Diencephalon (tissue), 1 donor: ENCODE data around the gene ZNF446. TPM values are rescaled to one million over a fixed set of nuclear protein-coding genes. Genes with fewer than 3 reads are reported as not detected.

Experiments used
- small RNA-seq: library from RNA; depleted of rRNA; stranded (forward); fragments of <200 nt; gene quantifications from one replicate; pipeline ENCODE3, GENCODE V24; 2014
- total RNA-seq: library from RNA; depleted of rRNA; stranded (reverse); fragments of >200 nt; gene quantifications from one replicate; pipeline ENCODE4 v1.2.3, GENCODE V29; 2014

The ZNF446 gene
- total RNA-seq, result 8.8 TPM

DNA sequence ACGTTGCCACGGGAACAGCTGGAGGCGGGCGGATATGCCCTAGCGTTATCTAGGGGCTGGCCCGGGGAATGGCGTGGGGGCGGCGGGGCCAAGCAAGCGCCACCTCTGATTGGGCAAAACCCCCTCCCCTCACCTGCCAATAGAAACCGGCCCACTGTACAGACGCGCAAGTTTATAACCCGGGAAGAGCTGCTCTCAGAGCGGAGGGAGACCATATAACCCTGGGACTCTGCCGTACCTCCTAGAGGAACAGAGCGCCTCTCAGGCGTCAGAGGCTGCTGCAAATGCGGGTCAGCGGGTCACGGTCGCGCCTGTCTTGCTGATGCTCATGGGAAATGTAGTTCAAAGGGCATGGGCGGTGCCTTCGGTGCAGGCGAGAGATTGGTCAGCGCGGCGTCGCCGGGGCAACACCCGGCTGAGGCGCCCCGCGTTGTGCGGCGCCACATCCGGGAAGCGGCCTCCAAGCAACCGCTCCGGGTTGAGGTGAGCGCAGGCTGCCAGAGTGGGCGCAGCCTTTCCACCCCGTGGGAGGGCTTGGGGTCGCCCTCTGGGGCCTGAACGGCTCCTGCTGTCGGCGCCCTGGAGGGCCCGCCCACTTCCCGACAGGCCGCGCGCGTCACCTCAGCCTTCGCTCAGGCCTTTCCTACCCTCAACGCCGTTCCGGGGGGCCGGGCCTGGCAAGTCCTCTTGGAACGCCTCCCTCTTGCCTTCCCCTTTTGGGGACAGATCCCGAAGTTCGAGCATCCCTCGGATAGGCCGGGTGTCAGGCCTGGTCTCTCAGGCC is at the start of gene ZNF446:
TSS of gene ZNF446 (plus strand) at position 639 of the 784 bp plus-strand sequence. CDS start 867 bp downstream, outside the sequence.

DNA sequence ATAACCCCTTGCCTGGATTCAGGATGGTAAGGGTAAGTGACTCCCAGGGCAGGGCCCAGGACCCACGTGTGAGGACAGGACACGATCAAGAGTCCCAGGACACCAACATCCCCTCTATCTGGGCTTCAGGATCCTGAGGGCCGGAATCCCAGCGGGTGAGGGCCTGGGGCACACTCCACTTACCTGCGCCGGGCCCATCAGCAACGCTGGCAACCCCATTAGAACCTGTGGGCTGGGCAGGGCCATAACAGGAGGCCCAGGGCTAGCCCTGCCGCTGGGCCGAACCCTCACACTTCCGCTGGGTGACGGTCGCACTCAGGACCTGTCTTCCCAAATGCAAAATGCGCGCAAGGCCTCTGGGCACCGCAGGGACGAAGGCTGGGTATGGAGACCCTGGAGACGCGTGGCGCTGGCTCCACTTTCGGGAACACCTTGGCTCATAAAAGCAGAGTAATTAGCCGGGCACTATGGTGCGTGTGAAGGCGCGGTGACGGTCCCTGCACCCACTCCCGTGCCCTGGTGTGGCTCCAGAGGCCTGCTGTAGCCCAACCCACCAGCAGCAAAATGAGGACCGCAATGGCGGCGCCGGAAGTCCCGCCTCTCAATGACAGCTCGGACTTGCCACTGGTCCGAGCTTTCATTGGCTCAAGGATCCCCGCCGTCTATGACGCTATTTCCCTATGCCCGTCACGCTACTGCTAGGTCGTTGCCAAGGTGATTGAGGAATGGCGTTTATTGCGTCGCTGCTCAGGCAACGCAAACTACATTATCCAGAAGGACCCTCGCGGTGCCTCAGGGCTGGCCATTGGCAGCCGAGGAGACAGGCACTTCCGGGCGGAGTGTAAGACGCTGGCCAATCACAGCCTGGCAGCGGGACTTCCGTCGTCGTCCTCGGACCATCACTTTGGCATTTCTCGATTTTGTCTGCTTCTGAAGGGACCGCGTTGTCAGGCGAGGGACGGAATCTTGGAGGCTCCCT is 36.3 kb upstream of the ZNF446 start, which contains the start of gene ZNF132:
TSS of gene ZNF132 (minus strand) at position 578 of the 979 bp plus-strand sequence. CDS start at position 246, 332 bp downstream.

GRCh38 chr19:58451358-58452101 is 24.6 kb upstream of the ZNF446 start, which contains the start of gene ZNF324B:
TSS of gene ZNF324B (plus strand) at chr19:58451622. CDS start at chr19:58453702, 2,080 bp downstream.

GRCh38 chr19:58466760-58467589 is 9.2 kb upstream of the ZNF446 start, which contains the start of gene ZNF324:
TSS of gene ZNF324 (plus strand) at chr19:58467080. CDS start at chr19:58469186, 2,106 bp downstream.

DNA sequence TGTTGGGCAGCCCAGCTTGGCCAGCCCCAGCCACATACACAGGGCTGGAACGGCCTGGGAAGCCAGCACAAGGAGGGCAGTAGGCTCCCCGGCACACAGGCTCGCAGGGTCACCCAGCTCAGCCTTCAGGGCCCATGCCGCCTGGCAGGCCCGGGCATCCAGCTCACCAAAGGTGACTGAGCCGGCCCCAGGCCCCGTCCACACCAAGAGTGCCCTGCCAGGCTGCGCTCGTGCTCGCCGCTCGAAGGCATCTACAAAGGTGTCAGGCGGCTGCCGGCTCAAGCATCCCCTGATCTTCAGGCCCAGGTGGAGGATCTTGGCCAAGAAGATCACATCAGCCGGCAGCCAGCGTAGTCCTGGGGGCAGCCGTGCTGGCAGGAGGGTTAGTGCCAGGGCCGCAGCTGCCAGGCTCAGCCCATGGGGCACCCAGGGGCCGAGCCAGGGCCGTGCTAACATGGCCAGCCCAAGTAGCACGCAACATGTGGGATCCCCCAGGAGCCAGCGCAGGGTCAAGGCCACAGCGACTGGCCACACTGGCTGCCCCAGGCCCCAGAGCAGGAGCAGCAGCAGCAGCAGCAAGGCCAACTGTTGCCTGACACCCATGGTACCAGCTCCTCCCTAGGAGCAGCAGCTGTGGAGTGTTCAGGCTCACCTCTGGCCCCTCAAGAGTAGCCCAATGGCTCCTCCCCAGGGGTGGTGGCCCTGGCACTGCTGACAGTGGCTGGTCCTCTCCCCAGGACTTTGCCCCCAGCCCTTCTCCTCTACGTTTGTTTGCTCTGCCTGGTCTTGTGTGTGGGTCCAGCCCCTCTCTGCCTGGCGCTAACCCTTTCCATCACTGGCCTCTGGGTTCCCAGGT is 35.4 kb downstream of the ZNF446 start, which contains the start of gene SLC27A5:
TSS of gene SLC27A5 (minus strand) at position 640 of the 856 bp plus-strand sequence. CDS start at position 603, 37 bp downstream.

GRCh38 chr19:58519355-58520256 is 43.5 kb downstream of the ZNF446 start, which contains the start of gene ZBTB45:
TSS of gene ZBTB45 (minus strand) at chr19:58519810. CDS start at chr19:58517673, 2,137 bp downstream.

Small RNAs within 50 kb of the gene (small RNA-seq; reads per million reads assigned to genes)
- gene RN7SL693P (not detected), gene RNU6-1337P (not detected)

Other genes starting within 250 kb of the ZNF446 start
- gene ZNF544, start 247.4 kb upstream of the ZNF446 start, total RNA-seq, result 62.3 TPM
- gene ZNF8, start 197.4 kb upstream of the ZNF446 start, total RNA-seq, result 14.1 TPM
- 27.9 TPM for gene ERVK3-1, start 171.0 kb upstream of the ZNF446 start, total RNA-seq
- gene ZSCAN22, start 149.4 kb upstream of the ZNF446 start, total RNA-seq, result 2.5 TPM
- 1.2 TPM for gene A1BG, start 122.9 kb upstream of the ZNF446 start, total RNA-seq
- 6.2 TPM for gene ZNF497, start 113.6 kb upstream of the ZNF446 start, total RNA-seq
- gene ZNF837, start 95.3 kb upstream of the ZNF446 start, total RNA-seq, result 1.2 TPM
- 1,092 TPM for gene RPS5, start 89.1 kb upstream of the ZNF446 start, total RNA-seq
- not detected for gene RNF225, start 80.7 kb upstream of the ZNF446 start, total RNA-seq
- gene ZNF584, start 67.7 kb upstream of the ZNF446 start, total RNA-seq, result 21.0 TPM
- 14.1 TPM for gene ZNF132, start 36.2 kb upstream of the ZNF446 start, total RNA-seq
- gene ZNF324B, start 24.7 kb upstream of the ZNF446 start, total RNA-seq, result 17.5 TPM
- 23.3 TPM for gene ZNF324, start 9.3 kb upstream of the ZNF446 start, total RNA-seq
- 9.5 TPM for gene SLC27A5, start 35.6 kb downstream of the ZNF446 start, total RNA-seq
- gene ZBTB45, start 43.5 kb downstream of the ZNF446 start, total RNA-seq, result 8.8 TPM
- 233 TPM for gene TRIM28, start 67.7 kb downstream of the ZNF446 start, total RNA-seq
- 68.5 TPM for gene CHMP2A, start 78.8 kb downstream of the ZNF446 start, total RNA-seq
- gene UBE2M, start 82.3 kb downstream of the ZNF446 start, total RNA-seq, result 75.2 TPM
- gene MZF1, start 97.0 kb downstream of the ZNF446 start, total RNA-seq, result 15.9 TPM